ENCODE data around the gene METTL14. TPM values are rescaled to one million over a fixed set of nuclear protein-coding genes. Genes with fewer than 3 reads are reported as not detected.

Gene METTL14
- total RNA-seq, 1 donor from 2014 or later, result 12.3 TPM

- no peak for DNase-seq (ENCODE audit: extremely low spot score in 2 of 2)
- H3K36me3 ChIP-seq, result peaks cover 0 to 67% of the 10 kb centered on the region in 2 donors
- intact Hi-C loops (cut with DNase I), result no loop called here
- no peaks in the 10 kb centered on the region for H3K4me1 ChIP-seq
- no peak for TF ChIP-seq POLR2AphosphoS5 (IDR thresholded peaks at IDR 0.05; ENCODE audit: insufficient read depth in 1 of 2, low read depth in 1 of 2)
- no peak for TF ChIP-seq POLR2A (IDR thresholded peaks at IDR 0.05)
- TF ChIP-seq CTCF (IDR thresholded peaks at IDR 0.05), result no peak
- H3K27ac ChIP-seq, result no peak overlapping the region
- no peak overlapping the region for H3K4me3 ChIP-seq
- no peaks in the 10 kb centered on the region for H3K9me3 ChIP-seq
- no peaks in the 10 kb centered on the region for H3K27me3 ChIP-seq
These were observed 38.2 kb downstream of the METTL14 start for GRCh38 chr4:118723369-118723768.

DNA sequence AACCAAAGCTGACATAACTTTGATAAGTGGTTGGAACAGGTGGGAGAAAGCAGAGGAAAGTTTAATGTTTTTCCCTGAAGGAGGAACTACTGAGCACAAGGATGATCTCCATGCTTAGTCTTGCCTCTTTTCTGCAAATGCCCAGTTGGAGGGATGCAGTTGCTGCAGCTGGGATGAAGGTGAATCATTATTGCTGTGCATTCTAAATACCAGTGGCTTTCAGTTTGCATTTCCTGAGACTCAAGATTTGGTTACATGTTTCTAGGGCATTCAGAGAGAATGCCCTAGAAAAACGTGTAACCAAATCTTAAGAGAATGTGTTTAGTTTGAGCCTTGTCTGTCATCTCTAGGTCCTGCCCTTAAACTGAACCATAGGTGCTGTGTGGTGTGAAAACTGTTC, 42.2 kb downstream of the METTL14 start:
- Histone ChIP-seq H3K27me3 (no peaks in the 10 kb centered on the region), H3K36me3 (peaks cover 0 to 78% of the 10 kb centered on the region in 2 donors)
- intact Hi-C loops (cut with DNase I), result no loop called here

GRCh38 chr4:118729287-118730286, 44.4 kb downstream of the METTL14 start:
- H3K36me3 ChIP-seq, result peaks cover 0 to 80% of the 10 kb centered on the region in 2 donors
- no peak overlapping the region for H3K4me3 ChIP-seq
- intact Hi-C loops (cut with DNase I), result no loop called here
- H3K4me1 ChIP-seq, result no peaks in the 10 kb centered on the region
- H3K27ac ChIP-seq, result no peak overlapping the region
- H3K27me3 ChIP-seq, result no peaks in the 10 kb centered on the region
- H3K9me3 ChIP-seq, result no peaks in the 10 kb centered on the region
- DNase-seq (ENCODE audit: extremely low spot score in 2 of 2), result no peak
- TF ChIP-seq CTCF (IDR thresholded peaks at IDR 0.05) (no peak), POLR2AphosphoS5 (IDR thresholded peaks at IDR 0.05; ENCODE audit: insufficient read depth in 1 of 2, low read depth in 1 of 2) (no peak), POLR2A (IDR thresholded peaks at IDR 0.05) (no peak)

More for the DNA sequence above, 42.2 kb downstream of the METTL14 start:
- Histone ChIP-seq H3K9me3 (no peaks in the 10 kb centered on the region), H3K4me3 (no peak overlapping the region), H3K4me1 (no peaks in the 10 kb centered on the region), H3K27ac (no peak overlapping the region)
- DNase-seq (ENCODE audit: extremely low spot score in 2 of 2), result no peak
- TF ChIP-seq POLR2A (IDR thresholded peaks at IDR 0.05) (no peak), CTCF (IDR thresholded peaks at IDR 0.05) (no peak), POLR2AphosphoS5 (IDR thresholded peaks at IDR 0.05; ENCODE audit: insufficient read depth in 1 of 2, low read depth in 1 of 2) (no peak)

- peaks cover 0 to 74% of the 10 kb centered on the region in 2 donors for H3K36me3 ChIP-seq
- H3K27me3 ChIP-seq, result no peaks in the 10 kb centered on the region
- H3K9me3 ChIP-seq, result no peaks in the 10 kb centered on the region
- intact Hi-C loops (cut with DNase I), result no loop called here
- H3K27ac ChIP-seq, result no peak overlapping the region
- TF ChIP-seq POLR2AphosphoS5 (IDR thresholded peaks at IDR 0.05; ENCODE audit: insufficient read depth in 1 of 2, low read depth in 1 of 2) (no peak), CTCF (IDR thresholded peaks at IDR 0.05) (no peak)
- no peak overlapping the region for H3K4me3 ChIP-seq
- no peak for DNase-seq (ENCODE audit: extremely low spot score in 2 of 2)
- no peaks in the 10 kb centered on the region for H3K4me1 ChIP-seq
These were observed 45.5 kb downstream of the METTL14 start for GRCh38 chr4:118730683-118731082.

Measured in vagina (tissue), 2 donors.